ENCODE data around the gene KRT7. TPM values are rescaled to one million over a fixed set of nuclear protein-coding genes. Genes with fewer than 3 reads are reported as not detected.

The KRT7 gene
- total RNA-seq, 2 experiments from 2014 or later: not detected

DNA sequence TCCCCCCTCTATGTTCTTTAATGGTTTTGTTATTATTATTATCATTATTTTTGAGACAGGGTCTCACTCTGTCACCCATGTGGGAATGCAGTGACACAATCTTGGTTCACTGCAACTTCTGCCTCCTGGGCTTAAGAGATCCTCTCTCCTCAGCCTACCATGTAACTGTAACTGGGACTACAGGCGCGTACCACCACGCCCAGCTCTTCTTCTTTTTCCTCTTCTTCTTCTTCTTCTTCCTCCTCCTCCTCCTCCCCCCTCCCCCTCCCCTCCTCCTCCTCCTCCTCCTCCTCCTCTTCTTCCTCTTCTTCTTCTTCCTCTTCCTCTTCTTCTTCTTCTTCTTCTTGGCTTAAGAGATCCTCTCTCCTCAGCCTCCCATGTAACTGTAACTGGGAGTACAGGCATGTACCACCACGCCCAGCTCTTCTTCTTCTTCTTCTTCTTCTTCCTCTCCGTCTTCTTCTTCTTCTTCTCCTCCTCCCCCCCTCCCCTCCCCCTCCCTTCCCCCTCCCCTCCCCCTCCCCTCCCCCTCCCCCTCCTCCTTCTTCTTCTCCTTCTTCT is 5.4 kb upstream of the KRT7 start:
- H3K9me3 Mint-ChIP-seq: no peaks in the 10 kb centered on the region
- H3K36me3 Mint-ChIP-seq (ENCODE audit: low read depth): no peaks in the 10 kb centered on the region
- CTCF ChIA-PET: no interaction called here
- no peak for ATAC-seq (ENCODE audit: poor library complexity)
- Histone ChIP-seq H3K27me3 (ENCODE audit: control insufficient read depth in 1 of 2, insufficient read depth in 2 of 2, low read length in 2 of 2) (peaks cover 13 to 27% of the 10 kb centered on the region in 2 experiments), H3K4me1 (ENCODE audit: insufficient read depth, low read length) (no peaks in the 10 kb centered on the region), H3K9me3 (ENCODE audit: control insufficient read depth in 1 of 2, insufficient read depth in 1 of 2, low read length in 2 of 2) (no peaks in the 10 kb centered on the region), H3K36me3 (ENCODE audit: insufficient read depth, low read length) (no peaks in the 10 kb centered on the region), H3K4me3 (ENCODE audit: low read length) (no peak overlapping the region), H3K27ac (ENCODE audit: low read depth in 1 of 2, low read length in 2 of 2) (no peak overlapping the region)
- peaks cover 66% of the 10 kb centered on the region for H3K27me3 Mint-ChIP-seq
- TF ChIP-seq, protein P1, sequence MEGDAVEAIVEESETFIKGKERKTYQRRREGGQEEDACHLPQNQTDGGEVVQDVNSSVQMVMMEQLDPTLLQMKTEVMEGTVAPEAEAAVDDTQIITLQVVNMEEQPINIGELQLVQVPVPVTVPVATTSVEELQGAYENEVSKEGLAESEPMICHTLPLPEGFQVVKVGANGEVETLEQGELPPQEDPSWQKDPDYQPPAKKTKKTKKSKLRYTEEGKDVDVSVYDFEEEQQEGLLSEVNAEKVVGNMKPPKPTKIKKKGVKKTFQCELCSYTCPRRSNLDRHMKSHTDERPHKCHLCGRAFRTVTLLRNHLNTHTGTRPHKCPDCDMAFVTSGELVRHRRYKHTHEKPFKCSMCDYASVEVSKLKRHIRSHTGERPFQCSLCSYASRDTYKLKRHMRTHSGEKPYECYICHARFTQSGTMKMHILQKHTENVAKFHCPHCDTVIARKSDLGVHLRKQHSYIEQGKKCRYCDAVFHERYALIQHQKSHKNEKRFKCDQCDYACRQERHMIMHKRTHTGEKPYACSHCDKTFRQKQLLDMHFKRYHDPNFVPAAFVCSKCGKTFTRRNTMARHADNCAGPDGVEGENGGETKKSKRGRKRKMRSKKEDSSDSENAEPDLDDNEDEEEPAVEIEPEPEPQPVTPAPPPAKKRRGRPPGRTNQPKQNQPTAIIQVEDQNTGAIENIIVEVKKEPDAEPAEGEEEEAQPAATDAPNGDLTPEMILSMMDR (IDR thresholded peaks at IDR 0.05): no peak
- no peak overlapping the region for H3K4me3 Mint-ChIP-seq
- no peaks in the 10 kb centered on the region for H3K4me1 Mint-ChIP-seq (ENCODE audit: low read depth)
- intact Hi-C loops (cut with DNase I, micrococcal nuclease): no loop called here
- H3K27ac Mint-ChIP-seq: no peak overlapping the region
- POLR2A ChIA-PET: no interaction called here
- no peak for DNase-seq

DNA sequence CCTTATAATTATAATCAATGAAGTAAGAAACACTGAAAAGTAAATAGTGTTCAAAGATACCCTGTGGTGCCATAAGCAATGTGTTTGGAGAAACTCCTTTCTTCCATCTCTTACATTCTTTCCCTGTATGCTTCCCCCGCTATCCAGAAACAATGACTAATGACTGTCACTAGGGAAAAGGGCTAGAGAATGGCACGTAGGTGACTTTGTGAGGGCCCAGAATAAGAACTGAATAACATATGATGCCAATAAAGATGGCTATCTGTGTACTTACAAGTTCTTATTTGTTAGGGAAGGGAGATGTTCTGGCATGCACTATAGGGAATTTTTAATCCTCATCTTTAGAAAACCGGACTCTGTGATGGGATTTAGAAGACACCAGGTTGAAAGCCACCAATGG is 4.7 kb upstream of the KRT7 start:
- Mint-ChIP-seq H3K4me1 (ENCODE audit: low read depth) (no peaks in the 10 kb centered on the region), H3K27me3 (peaks cover 64% of the 10 kb centered on the region), H3K9me3 (no peaks in the 10 kb centered on the region), H3K36me3 (ENCODE audit: low read depth) (no peaks in the 10 kb centered on the region), H3K27ac (no peak overlapping the region), H3K4me3 (no peak overlapping the region)
- no peak for ATAC-seq (ENCODE audit: poor library complexity)
- H3K4me1 ChIP-seq (ENCODE audit: insufficient read depth, low read length): no peaks in the 10 kb centered on the region
- TF ChIP-seq, protein P1 (IDR thresholded peaks at IDR 0.05): no peak
- ChIA-PET CTCF (no interaction called here), POLR2A (no interaction called here)
- H3K27ac ChIP-seq (ENCODE audit: low read depth in 1 of 2, low read length in 2 of 2): no peak overlapping the region
- no peaks in the 10 kb centered on the region for H3K36me3 ChIP-seq (ENCODE audit: insufficient read depth, low read length)
- peaks cover 14 to 24% of the 10 kb centered on the region in 2 experiments for H3K27me3 ChIP-seq (ENCODE audit: control insufficient read depth in 1 of 2, insufficient read depth in 2 of 2, low read length in 2 of 2)
- no peak overlapping the region for H3K4me3 ChIP-seq (ENCODE audit: low read length)
- no peak for DNase-seq
- intact Hi-C loops (cut with DNase I, micrococcal nuclease): no loop called here
- peaks cover 0 to under 1% of the 10 kb centered on the region in 2 experiments for H3K9me3 ChIP-seq (ENCODE audit: control insufficient read depth in 1 of 2, insufficient read depth in 1 of 2, low read length in 2 of 2)

DNA sequence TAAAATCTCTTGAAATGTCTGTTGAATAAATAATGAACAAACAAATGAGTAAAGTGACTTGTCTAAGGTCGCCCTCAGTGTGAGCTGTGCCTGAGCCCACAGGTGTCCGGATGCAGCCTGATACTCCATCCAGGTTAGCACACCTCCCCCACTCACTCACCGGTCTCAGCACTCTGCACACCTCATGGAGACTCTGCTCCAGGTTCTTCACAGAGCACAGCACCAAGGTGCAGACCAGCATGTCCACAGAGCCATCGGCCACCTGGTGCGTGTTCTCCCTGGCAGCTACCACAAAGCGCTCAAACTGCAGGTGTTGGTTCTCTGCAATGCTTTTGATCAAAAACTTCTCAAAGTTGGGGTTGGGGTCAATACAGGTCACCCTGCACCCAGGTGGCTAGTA is 4.1 kb upstream of the KRT7 start:
- H3K36me3 ChIP-seq (ENCODE audit: insufficient read depth, low read length): no peaks in the 10 kb centered on the region
- Mint-ChIP-seq H3K27ac (no peak overlapping the region), H3K4me3 (no peak overlapping the region), H3K9me3 (no peaks in the 10 kb centered on the region), H3K4me1 (ENCODE audit: low read depth) (no peaks in the 10 kb centered on the region), H3K27me3 (peaks cover 58% of the 10 kb centered on the region), H3K36me3 (ENCODE audit: low read depth) (no peaks in the 10 kb centered on the region)
- DNase-seq: no peak
- POLR2A ChIA-PET: no interaction called here
- ATAC-seq (ENCODE audit: poor library complexity): no peak
- CTCF ChIA-PET: no interaction called here
- H3K27me3 ChIP-seq (ENCODE audit: control insufficient read depth in 1 of 2, insufficient read depth in 2 of 2, low read length in 2 of 2): peaks cover 17 to 28% of the 10 kb centered on the region in 2 experiments
- H3K4me3 ChIP-seq (ENCODE audit: low read length): no peak overlapping the region
- peaks cover 2% of the 10 kb centered on the region for H3K4me1 ChIP-seq (ENCODE audit: insufficient read depth, low read length)
- TF ChIP-seq, protein P1 (IDR thresholded peaks at IDR 0.05): no peak
- peaks cover 0 to 5% of the 10 kb centered on the region in 2 experiments for H3K9me3 ChIP-seq (ENCODE audit: control insufficient read depth in 1 of 2, insufficient read depth in 1 of 2, low read length in 2 of 2)
- intact Hi-C loops (cut with DNase I, micrococcal nuclease): no loop called here
- H3K27ac ChIP-seq (ENCODE audit: low read depth in 1 of 2, low read length in 2 of 2): no peak overlapping the region

Data from CD4-positive, alpha-beta T cell (primary cell).